Stimulated activated CD4-positive, alpha-beta T cell treated with anti-CD3 and anti-CD28 coated beads, Interleukin-2, amount 100 ng/mL, for 24 hours (primary cell): ENCODE measurements around the gene SLC35A1.
A peak's percentile ranks its signal among the peaks of the same experiment; 100 is the strongest.
"Not testable (repeated sequence)": the region's sequence is repeated elsewhere in the genome, so short reads cannot be mapped to it uniquely, and the experiment has no call there.

Experiments
- DNase-seq, 2 donors: peaks; one replicate each; pipeline ENCODE4 v3.0.0-alpha.2; 2020

Gene SLC35A1

DNA sequence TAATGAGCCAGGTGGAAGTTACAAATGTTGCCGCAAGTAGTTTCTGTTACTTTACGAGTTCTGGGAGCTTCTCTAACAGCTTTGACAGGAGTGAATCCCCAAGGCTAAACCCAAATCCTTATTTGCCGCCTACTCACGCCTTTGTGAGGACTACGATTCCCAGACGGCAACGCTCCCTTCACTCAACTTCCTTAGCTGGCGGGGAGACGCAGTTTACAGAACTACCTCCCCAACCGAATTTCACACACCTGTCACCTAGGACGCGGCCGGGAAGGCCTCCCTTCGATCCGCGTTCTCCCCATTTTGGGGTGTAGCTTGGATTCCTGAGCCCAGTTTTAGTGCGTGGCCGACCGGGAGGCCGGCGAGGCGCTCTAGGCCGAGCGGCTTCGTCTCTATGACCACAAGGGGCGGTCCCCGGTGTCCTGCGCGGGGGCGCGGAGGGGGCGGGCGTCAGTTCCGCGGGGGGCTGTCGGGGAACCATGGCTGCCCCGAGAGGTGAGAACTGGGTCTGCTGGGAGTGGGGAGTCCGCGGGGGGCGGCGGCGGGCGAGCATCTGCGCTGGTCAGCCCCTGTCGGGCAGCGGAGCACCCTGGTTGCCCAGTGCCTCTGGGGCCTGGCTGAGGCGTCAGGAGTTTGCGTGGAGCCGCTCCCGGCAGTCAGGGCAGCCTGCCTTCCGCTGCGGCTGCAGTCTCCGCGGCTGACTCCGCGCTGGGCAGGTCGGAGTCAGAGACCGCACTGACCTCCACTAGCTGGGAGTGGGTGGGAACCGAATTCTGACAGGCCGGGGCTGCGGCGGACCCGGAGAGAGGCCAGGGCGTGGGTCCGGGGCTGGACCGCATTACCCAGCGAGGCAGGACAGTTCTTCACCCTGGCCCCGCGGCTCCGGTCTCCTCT, at the start of gene SLC35A1:
SLC35A1 (plus strand) TSS at position 450 of the 894 bp plus-strand sequence; CDS start at position 480, 30 bp downstream.
- peak; percentile 87 for DNase-seq

DNA sequence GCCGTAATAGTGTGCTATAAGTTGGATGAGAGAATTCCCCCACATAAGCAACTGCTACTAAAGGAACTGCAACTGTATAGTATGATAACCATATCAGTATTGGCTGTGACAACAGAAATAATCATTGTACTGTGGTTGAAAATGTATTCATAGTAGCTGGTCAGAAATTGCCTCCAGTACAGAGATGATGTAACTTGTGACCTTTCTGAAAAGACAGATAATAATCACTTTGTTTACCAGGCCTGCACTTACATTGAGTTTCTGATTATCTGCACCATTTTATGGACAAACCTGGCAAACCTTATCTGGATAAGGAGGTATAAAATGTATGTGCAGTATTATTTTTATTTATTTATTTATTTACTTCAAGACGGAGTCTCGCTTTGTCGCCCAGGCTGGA, 46.0 kb upstream of the SLC35A1 start:
- no peak for DNase-seq

GRCh38 chr6:87430499-87430898, 42.3 kb upstream of the SLC35A1 start:
- no peak for DNase-seq

DNA sequence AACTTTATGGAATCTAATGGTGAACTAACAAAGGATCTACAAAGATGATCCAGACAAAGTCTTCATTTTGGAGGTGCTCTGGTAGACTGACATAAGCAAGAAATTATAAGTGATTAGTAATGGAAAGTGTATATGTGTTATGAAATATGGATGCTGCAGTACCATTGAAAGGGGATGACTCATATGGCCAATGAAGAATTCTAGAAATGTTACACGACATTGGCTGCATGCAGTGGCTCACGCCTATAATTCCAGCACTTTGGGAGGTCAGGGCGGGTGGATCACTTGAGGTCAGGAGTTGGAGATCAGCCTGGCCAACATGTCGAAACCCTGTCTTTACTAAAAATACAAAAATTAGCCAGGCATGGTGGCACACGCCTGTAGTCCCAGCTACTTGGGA, 41.5 kb upstream of the SLC35A1 start:
- no peak for DNase-seq

DNA sequence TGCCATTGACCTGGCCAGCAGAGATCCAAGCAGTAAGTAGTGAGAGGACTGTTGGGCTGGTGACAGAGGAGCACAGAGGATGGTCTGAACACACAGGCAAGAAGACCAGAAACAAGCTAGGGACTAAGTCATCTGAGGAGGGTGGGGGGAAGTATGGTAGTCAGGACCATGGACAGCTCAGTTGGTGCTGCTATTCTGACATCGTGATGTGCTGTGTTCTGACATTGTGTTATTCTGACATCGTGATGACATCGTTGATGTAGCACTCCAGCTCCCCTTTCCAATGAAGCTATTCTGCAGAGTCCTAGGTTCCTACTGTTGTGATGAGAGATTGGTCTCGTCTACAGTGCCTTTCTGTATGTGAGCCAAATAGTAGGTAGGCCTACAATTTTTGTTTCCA, 36.3 kb upstream of the SLC35A1 start:
- peak; percentile 33 to 38 for DNase-seq

GRCh38 chr6:87441711-87442110, 31.1 kb upstream of the SLC35A1 start:
- DNase-seq = no peak

DNA sequence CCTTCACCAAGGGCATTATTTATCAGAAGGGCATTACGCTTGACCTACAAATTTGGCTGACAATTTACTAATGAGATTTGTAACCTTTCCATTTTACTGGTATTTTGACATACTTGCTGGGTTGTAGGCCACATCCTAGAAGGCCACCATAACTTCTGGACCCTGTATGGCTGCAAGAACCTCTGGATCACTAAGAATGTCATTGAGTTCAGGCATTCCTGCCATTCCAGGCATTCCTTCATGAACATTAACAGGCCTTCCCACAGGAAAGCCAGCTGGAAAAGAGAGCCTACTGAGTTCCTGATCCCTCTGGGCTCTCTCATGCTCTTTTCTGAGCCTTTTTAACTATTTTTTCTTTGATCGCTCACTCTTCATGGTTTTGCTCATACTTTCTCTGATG, 28.4 kb upstream of the SLC35A1 start:
- no peak for DNase-seq

- DNase-seq = no peak
These were observed 7.7 kb upstream of the SLC35A1 start for GRCh38 chr6:87465051-87465450.

DNA sequence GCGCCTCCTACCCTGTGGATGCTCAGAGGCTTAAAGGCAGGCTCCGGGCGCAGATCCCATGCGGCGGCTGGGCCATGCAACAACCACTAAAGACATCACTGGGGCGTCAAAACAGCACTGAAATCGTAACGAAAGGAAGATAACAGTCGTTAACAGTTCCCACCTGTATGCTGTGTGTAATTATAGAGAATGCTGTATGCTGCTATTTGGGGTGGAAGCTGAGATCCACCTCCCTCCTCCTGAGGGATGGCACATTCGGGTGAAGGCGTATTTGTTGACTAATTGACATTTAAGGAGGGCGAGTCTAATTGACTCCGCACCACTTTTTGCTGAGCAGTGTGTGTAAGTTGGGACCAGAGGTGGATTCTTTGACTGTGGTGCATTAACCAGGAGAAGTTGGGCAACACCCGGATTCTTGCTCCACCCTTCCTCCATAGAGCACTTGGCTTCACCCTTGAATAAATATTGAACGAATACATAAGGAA, 687 bp downstream of the SLC35A1 start:
- no peak for DNase-seq

- DNase-seq = no peak
These were observed 9.2 kb downstream of the SLC35A1 start for GRCh38 chr6:87481931-87482330.

DNA sequence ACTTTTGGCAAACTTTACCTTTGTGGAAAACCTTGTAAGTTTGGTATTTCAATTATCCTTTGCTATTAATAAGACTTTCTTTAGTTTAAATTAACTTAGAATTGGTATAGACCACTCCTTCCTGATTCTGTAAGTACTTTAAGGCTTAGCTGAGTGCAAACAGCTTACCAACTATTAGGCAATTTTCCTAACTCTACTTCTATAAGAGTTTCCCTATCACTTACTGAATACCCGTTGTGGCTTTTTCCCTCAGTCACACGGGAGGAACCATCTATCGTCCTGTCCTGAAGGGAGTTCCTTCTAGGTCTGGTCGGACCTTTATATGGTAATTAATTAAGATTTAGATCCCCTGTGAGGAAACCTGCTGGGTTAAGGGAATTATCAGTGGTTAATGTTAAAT, 9.6 kb downstream of the SLC35A1 start:
- no peak for DNase-seq

GRCh38 chr6:87483929-87484328, 11.2 kb downstream of the SLC35A1 start:
- DNase-seq = peak in 1 of 2 donors; percentile 12

- DNase-seq = no peak
These were observed 11.7 kb downstream of the SLC35A1 start for GRCh38 chr6:87484491-87484890.

- no peak for DNase-seq
These were observed 14.8 kb downstream of the SLC35A1 start for GRCh38 chr6:87487555-87487954.

- DNase-seq = not testable (repeated sequence)
These were observed 16.6 kb downstream of the SLC35A1 start for GRCh38 chr6:87489326-87489725.

GRCh38 chr6:87494761-87495422, 22.1 kb downstream of the SLC35A1 start:
- DNase-seq = no peak

DNA sequence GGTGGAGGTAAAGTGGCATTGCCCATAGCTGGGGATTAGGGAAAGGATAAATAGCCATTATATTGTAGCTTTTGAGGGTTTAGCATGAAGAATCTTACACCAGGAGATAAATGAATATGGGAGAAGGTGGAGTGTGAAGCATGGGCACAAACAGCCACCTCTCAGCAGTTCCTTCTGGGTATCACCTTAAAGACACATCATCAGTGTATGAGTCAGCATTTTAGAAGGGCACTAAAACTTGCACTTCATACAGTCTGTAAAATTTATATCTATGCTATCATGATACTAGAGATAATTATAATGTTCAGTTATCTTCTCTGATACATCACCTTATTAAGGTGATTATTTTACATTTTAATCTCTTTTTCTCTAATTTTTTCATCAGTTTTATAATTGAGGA, 25.3 kb downstream of the SLC35A1 start:
- DNase-seq = no peak

- DNase-seq = no peak
These were observed 29.2 kb downstream of the SLC35A1 start for GRCh38 chr6:87501809-87502572.

GRCh38 chr6:87504441-87504840, 31.7 kb downstream of the SLC35A1 start:
- no peak for DNase-seq

GRCh38 chr6:87514831-87515230, 42.1 kb downstream of the SLC35A1 start:
- no peak for DNase-seq

- DNase-seq = no peak
These were observed 45.7 kb downstream of the SLC35A1 start for GRCh38 chr6:87518453-87518852.

DNA sequence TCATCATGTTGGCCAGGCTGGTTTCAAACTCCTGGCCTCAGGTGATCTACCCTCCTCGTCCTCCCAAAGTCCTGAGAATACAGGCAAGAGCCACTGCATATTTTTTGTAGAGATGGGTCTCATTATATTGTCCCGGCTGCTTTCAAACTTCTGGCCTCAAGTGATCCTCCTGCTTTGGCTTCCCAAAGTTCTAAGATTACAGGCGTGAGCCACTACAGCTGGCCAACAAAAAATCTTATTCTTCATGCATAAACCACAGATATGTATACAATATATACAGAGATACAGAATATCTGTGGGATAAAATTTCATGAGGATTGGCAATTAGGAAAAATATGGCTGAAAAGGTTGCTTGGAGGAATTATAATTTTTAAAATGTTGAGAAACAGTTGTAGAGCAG, 49.9 kb downstream of the SLC35A1 start:
- DNase-seq = no peak

- no peak for DNase-seq
These were observed 56.4 kb downstream of the SLC35A1 start for GRCh38 chr6:87529221-87529620.
